Hippocampal formation (tissue), 2 donors: ENCODE measurements around the gene CCDC106.
A peak's percentile ranks its signal among the peaks of the same experiment; 100 is the strongest.

Experiments
- DNase-seq, 2 donors: peaks; one replicate each; lab custom pipeline; 2025; lab: John Stamatoyannopoulos, UW

The CCDC106 gene

DNA sequence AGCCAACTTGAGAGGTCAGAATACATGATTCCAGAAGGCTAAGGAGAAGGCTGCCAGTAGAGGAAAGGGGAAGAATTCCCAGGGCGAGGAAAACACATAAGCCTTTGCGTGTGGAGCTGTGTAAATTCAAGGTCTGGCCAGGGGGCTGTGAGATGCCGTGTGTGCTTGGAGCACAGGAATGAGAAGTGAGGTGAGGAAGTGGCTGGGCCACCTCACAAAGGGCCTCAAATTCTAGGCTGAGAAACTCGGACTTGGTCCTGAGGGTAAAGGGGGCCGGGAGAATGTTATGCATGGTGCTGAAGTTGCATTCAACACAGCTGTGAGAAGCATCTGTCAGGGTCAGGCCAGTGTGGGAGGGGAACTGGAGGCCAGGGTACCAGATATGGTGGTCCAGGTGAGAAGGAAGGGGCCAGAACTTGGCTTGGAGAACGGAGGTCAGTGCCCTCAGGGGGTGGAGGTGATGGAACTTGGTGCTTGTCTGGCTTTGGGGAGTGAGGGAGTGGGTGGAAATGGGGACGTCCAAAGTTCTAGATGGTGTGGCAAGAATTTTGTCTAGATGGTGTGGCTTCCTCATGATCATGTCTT lies 12.1 kb upstream of the CCDC106 start:
- no peak for DNase-seq

- DNase-seq = no peak
These were observed 11.3 kb upstream of the CCDC106 start for GRCh38 chr19:55636723-55637122.

- no peak for DNase-seq
These were observed 10.5 kb upstream of the CCDC106 start for GRCh38 chr19:55637534-55637933.

- DNase-seq = no peak
These were observed 9.1 kb upstream of the CCDC106 start for GRCh38 chr19:55638864-55639359.

GRCh38 chr19:55640043-55640576 lies 7.9 kb upstream of the CCDC106 start:
- DNase-seq = peak in 1 of 2 donors; percentile 51

GRCh38 chr19:55640577-55641425 lies 7.2 kb upstream of the CCDC106 start, which contains the start of gene ZNF580:
ZNF580 (plus strand) TSS chr19:55641002; CDS start chr19:55642509, 1,507 bp downstream.
- DNase-seq = peak in 1 of 2 donors; percentile 81

DNA sequence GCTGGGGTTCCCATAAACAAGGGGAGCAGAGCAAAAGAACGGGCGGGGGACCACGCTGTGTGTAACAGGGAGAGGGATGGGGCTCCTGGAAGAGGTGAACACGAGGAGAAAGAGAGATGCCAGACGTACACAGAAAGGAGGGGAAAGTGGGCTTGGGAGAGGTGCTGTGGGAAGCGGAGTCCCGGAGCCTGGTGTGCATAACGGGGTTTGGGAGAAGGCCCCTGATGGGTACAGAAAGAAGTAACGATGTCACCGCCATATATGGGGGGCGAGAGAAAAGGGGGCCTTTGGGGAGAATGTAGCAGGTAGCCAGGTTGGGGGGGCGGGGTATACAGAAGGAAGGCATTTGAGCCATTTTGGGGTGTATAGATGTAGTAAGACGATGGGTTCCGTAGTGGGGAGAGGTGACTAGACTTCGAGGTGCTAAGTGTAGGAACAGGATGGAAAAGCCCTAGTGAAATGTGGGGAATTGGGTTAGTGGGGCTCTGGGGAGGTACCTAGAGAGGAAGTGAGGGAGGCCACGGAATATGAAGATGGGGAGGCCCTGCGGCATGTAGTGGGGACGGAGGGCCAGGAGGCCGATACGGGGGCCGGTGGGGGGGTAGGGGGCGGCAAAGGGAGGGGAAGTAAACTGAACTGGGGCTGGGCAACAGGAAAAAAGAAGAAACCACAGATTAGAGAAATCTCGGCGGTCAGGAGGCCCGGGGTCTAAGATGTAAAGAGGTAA lies 6.4 kb upstream of the CCDC106 start:
- no peak for DNase-seq

DNA sequence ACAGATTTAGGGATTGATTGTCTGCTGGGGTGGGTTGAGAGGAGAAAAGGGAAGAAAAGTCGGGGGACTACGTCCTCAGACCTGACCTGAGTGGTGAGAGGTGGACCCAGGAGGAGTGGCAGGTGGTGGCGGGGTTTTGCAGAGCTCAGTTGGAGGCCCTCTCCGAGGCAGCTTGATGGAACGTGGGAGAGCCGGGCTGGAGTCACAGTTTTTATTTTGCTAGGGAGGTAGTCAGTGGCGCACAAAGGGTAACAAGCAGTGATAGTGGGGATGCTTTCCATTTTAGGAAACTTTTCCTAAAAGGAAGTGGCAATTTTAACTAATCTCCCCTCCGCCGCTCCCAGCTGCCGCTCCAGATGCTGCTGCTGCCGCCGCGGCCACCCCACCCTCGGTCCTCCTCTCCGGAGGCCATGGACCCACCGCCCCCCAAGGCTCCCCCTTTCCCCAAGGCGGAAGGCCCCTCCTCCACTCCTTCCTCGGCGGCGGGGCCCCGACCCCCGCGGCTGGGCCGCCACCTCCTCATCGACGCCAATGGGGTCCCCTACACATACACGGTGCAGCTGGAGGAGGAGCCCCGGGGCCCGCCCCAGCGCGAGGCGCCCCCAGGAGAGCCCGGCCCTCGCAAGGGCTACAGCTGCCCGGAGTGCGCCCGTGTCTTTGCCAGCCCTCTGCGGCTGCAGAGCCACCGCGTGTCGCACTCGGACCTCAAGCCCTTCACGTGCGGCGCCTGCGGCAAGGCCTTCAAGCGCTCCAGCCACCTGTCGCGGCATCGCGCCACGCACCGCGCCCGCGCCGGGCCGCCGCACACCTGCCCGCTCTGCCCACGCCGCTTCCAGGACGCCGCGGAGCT lies 5.6 kb upstream of the CCDC106 start:
- peak in 1 of 2 donors; percentile 18 for DNase-seq

DNA sequence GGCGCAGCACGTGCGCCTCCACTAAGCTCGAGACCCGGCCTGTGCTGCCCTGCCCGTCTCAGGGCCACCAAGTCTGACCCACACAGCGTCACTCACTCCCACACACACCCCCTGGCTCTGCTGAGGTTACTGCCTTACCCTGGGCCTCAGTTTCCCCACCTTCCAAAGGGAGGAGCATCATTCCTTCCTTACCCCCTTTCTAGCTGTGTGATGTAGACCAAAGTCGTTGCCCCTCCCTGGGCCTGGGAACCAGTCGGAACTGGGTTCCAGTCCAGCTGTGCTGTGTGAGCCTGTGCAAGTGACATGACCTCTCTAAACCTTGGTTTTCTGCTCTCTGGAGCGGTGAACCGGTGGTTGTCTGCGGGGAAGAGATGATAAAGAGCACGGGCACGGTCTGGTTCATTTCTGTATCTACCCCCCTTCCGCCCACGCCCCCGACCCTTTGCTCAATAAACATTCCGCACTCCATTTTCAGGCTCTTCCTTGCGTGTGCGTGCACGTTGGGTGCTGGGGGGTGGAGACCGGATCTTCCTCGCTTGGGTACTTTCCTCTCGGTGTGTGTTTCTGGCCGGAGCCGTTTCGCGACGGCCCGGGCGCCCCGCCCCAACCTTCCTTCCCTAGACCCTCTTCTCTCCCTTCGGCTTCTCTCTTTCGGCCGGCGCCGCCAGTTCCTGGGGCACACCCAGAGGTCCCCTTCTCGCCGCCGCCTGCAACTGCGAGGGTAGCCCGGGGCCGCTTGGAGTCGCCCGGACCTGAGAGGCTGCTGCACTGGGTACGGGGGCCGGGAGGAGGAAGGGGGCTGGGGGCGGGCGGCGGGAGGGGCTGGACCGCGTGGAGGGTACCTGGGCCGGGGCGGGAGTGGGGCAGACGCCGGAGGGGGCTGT lies 4.8 kb upstream of the CCDC106 start, which contains the start of gene ZNF581:
Gene ZNF581, plus strand, starts transcription at position 647 of the 884 bp plus-strand sequence. CDS start 923 bp downstream, outside the sequence.
- peak; percentile 64 to 66 for DNase-seq

DNA sequence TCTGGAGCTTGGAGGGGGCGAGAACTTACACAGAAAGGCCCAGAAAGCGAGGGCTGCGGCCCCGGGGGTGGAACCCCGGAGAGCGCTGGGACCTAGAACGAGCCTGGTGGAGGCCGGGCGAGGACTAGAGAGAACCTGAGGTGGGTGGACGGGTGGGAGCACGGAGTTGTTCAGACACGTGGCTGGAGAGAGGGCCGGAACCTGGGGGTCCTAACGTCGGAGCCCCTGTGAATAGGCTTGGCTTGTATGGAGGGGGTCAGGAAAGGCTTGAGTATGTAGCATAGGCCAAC lies 4.2 kb upstream of the CCDC106 start:
- no peak for DNase-seq

- no peak for DNase-seq
These were observed 3.7 kb upstream of the CCDC106 start for GRCh38 chr19:55644191-55644833.

GRCh38 chr19:55644842-55645511 lies 3.0 kb upstream of the CCDC106 start:
- DNase-seq = no peak

- DNase-seq = no peak
These were observed 2.5 kb upstream of the CCDC106 start for GRCh38 chr19:55645512-55645881.

DNA sequence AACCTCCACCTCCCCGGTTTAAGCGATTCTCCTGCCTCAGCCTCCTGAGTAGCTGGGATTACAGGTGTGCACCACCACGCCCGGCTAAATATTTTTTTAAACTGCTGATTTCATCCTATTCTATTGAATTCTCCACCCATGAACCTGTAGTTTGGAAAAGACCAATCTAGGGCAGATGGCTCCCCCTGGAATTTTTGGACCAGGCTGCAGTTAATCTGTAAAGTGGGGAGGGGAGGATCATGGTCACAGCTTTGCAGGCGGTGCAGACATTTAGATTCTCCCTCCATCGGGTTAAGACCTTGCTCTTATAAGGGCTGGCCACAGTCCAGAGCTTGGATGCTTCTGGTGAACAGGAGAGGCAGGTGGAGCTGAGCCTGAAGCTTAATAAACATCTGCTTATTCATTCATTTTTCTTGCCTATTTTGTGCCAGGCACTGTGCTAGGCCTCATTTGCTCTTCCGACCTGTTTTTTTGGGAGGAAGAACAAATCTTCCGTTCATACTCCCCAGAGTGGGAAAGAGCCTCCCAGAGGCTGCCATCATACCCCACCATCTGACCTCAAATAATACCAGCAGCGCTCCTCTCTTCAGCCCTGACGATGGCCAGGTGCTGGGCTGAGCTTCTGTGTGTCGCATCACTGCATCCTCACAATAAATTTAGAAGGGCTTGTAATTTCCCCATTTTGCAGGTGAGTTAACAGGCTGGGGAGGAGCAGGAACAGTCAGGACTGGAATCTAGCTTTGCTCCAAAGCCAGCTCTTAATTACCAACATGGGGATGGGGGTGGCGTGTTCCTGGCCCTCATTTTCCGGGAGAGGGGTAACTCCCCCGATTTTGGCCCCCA lies 902 bp upstream of the CCDC106 start:
- no peak for DNase-seq

GRCh38 chr19:55648585-55649267 lies 714 bp downstream of the CCDC106 start:
- DNase-seq = no peak

DNA sequence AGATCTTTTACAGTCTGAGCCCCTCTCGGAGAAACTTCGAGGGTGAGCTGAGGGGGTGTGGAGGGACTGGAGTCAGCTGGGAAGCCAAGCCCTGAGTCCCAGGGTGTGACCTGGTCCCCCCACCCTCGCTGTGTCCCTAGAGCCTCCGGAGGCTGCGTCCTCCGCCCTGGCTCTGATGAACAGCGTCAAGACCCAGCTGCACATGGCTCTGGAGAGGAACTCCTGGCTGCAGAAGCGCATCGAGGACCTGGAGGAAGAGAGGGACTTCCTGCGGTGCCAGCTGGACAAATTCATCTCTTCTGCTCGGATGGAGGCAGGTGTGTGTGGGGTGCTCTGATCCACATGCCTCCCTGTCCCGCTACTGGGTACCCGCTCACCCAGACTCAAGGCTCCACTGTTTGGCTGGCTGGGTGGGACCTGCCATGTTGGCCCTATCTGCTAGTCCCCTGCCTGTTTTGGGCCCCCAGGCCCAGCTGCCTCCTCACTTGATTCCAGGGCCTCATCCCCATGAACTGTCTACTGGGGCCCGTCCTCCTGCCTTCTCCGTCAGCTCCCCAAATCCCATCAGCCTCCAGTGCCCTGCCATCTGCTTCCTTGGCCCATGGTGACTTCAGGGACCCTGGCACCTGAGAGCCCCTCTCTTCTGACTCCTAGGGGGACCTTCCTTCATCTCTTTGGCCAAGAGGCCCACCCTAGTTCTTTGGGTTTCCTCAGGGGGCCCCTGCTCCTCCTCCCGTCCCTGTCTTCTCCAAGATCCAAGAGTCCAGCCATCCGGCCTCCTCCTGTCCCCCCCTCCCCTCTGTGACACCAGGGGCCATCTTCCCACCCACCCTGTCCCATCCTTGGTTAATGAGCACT lies 1.5 kb downstream of the CCDC106 start:
- DNase-seq = no peak

DNA sequence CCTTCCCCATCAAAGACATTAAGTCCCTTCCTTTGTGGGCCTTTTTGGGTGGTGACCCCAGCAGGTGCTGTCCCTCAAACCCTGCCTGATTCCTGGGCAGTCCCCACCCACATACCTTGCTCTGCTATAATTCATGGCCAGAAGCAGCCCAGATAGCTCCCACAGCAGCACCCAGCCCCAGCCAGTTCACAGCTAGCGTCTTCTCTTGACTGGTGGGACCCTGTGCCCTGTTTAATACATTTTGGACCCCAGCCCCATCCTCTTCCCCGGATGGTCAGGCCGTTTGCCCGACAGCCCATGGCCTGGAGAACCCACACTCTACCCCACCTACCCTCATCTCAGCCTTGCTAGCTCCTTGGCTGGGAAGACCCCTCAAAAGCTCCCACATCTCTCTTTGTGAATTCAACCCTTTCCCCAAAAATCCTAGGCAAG lies 2.1 kb downstream of the CCDC106 start:
- DNase-seq = no peak
